ENCODE measurements around the gene MAGT1. TPM values are rescaled to one million over a fixed set of nuclear protein-coding genes. Genes with fewer than 3 reads are reported as not detected.

Gene MAGT1
- total RNA-seq, 2 experiments from 2014 or later, result 50.2 to 51.6 TPM

Other genes starting within 250 kb of the MAGT1 start
- gene ATRX, start 109.2 kb downstream of the MAGT1 start, total RNA-seq, result 10 to 100 TPM; 59.9 to 65.8 TPM
- gene COX7B, start 4.0 kb upstream of the MAGT1 start, total RNA-seq, result 100 to 1,000 TPM; 329 to 334 TPM
- gene ATP7A, start 15.3 kb upstream of the MAGT1 start, total RNA-seq, result 1 to 10 TPM; 8.6 to 8.8 TPM
- 1 to 10 TPM in 1 of 2 experiments, under 1 TPM in 1; 0.52 to 1.1 TPM for gene PGAM4, start 74.2 kb upstream of the MAGT1 start, total RNA-seq
- 1,000 to 10,000 TPM; 1,137 to 1,152 TPM for gene PGK1, start 208.8 kb upstream of the MAGT1 start, total RNA-seq
- 10 to 100 TPM; 16.6 to 19.0 TPM for gene TAF9B, start 244.2 kb upstream of the MAGT1 start, total RNA-seq

Data from activated CD8-positive, alpha-beta T cell treated with anti-CD3 and anti-CD28 coated beads, Interleukin-2, amount 10 ng/mL, durations not matched to agents 7 days and 5 days (primary cell).